ENCODE measurements around the gene PGK2.

The PGK2 gene

GRCh38 chr6:49784272-49784671 is 2.8 kb downstream of the PGK2 start:
- Histone ChIP-seq H3K4me3 (ENCODE audit: low read length) (no peak overlapping the region), H3K36me3 (ENCODE audit: control insufficient read depth, insufficient read depth, low read length) (no peaks in the 10 kb centered on the region), H3K9me3 (ENCODE audit: control insufficient read depth, low read length) (no peaks in the 10 kb centered on the region), H3K9ac (ENCODE audit: low read length) (no peak overlapping the region), H3K4me1 (ENCODE audit: control insufficient read depth, insufficient read depth, low read length) (no peaks in the 10 kb centered on the region), H3K27me3 (ENCODE audit: control insufficient read depth, insufficient read depth, low read length) (no peaks in the 10 kb centered on the region)

GRCh38 chr6:49782725-49783124 is 4.4 kb downstream of the PGK2 start:
- no peaks in the 10 kb centered on the region for H3K27me3 ChIP-seq (ENCODE audit: control insufficient read depth, insufficient read depth, low read length)
- no peak overlapping the region for H3K4me3 ChIP-seq (ENCODE audit: low read length)
- H3K4me1 ChIP-seq (ENCODE audit: control insufficient read depth, insufficient read depth, low read length): no peaks in the 10 kb centered on the region
- no peaks in the 10 kb centered on the region for H3K36me3 ChIP-seq (ENCODE audit: control insufficient read depth, insufficient read depth, low read length)
- no peak overlapping the region for H3K9ac ChIP-seq (ENCODE audit: low read length)
- no peaks in the 10 kb centered on the region for H3K9me3 ChIP-seq (ENCODE audit: control insufficient read depth, low read length)

- no peaks in the 10 kb centered on the region for H3K36me3 ChIP-seq (ENCODE audit: control insufficient read depth, insufficient read depth, low read length)
- H3K9ac ChIP-seq (ENCODE audit: low read length): no peak overlapping the region
- no peaks in the 10 kb centered on the region for H3K4me1 ChIP-seq (ENCODE audit: control insufficient read depth, insufficient read depth, low read length)
- H3K4me3 ChIP-seq (ENCODE audit: low read length): no peak overlapping the region
- no peaks in the 10 kb centered on the region for H3K27me3 ChIP-seq (ENCODE audit: control insufficient read depth, insufficient read depth, low read length)
- H3K9me3 ChIP-seq (ENCODE audit: control insufficient read depth, low read length): no peaks in the 10 kb centered on the region
Observed at GRCh38 chr6:49782293-49782692, 4.8 kb downstream of the PGK2 start.

GRCh38 chr6:49776444-49776843 is 10.6 kb downstream of the PGK2 start:
- Histone ChIP-seq H3K9me3 (ENCODE audit: control insufficient read depth, low read length) (no peaks in the 10 kb centered on the region), H3K4me1 (ENCODE audit: control insufficient read depth, insufficient read depth, low read length) (no peaks in the 10 kb centered on the region), H3K36me3 (ENCODE audit: control insufficient read depth, insufficient read depth, low read length) (no peaks in the 10 kb centered on the region), H3K27me3 (ENCODE audit: control insufficient read depth, insufficient read depth, low read length) (no peaks in the 10 kb centered on the region), H3K4me3 (ENCODE audit: low read length) (no peak overlapping the region), H3K9ac (ENCODE audit: low read length) (no peak overlapping the region)

- Histone ChIP-seq H3K4me3 (ENCODE audit: low read length) (no peak overlapping the region), H3K36me3 (ENCODE audit: control insufficient read depth, insufficient read depth, low read length) (no peaks in the 10 kb centered on the region)
Observed at GRCh38 chr6:49775043-49775442, 12.0 kb downstream of the PGK2 start.

GRCh38 chr6:49772285-49772684 is 14.8 kb downstream of the PGK2 start:
- H3K9ac ChIP-seq (ENCODE audit: low read length): no peak overlapping the region
- H3K9me3 ChIP-seq (ENCODE audit: control insufficient read depth, low read length): no peaks in the 10 kb centered on the region
- H3K4me3 ChIP-seq (ENCODE audit: low read length): no peak overlapping the region
- H3K4me1 ChIP-seq (ENCODE audit: control insufficient read depth, insufficient read depth, low read length): peaks cover 3% of the 10 kb centered on the region
- H3K27me3 ChIP-seq (ENCODE audit: control insufficient read depth, insufficient read depth, low read length): no peaks in the 10 kb centered on the region
- no peaks in the 10 kb centered on the region for H3K36me3 ChIP-seq (ENCODE audit: control insufficient read depth, insufficient read depth, low read length)

More at GRCh38 chr6:49775043-49775442, 12.0 kb downstream of the PGK2 start:
- H3K27me3 ChIP-seq (ENCODE audit: control insufficient read depth, insufficient read depth, low read length): no peaks in the 10 kb centered on the region
- H3K9me3 ChIP-seq (ENCODE audit: control insufficient read depth, low read length): no peaks in the 10 kb centered on the region
- no peak overlapping the region for H3K9ac ChIP-seq (ENCODE audit: low read length)
- peaks cover under 1% of the 10 kb centered on the region for H3K4me1 ChIP-seq (ENCODE audit: control insufficient read depth, insufficient read depth, low read length)

GRCh38 chr6:49766762-49767161 is 20.3 kb downstream of the PGK2 start:
- Histone ChIP-seq H3K4me1 (ENCODE audit: control insufficient read depth, insufficient read depth, low read length) (peaks cover 3% of the 10 kb centered on the region), H3K27me3 (ENCODE audit: control insufficient read depth, insufficient read depth, low read length) (no peaks in the 10 kb centered on the region), H3K36me3 (ENCODE audit: control insufficient read depth, insufficient read depth, low read length) (no peaks in the 10 kb centered on the region), H3K4me3 (ENCODE audit: low read length) (no peak overlapping the region), H3K9ac (ENCODE audit: low read length) (no peak overlapping the region), H3K9me3 (ENCODE audit: control insufficient read depth, low read length) (no peaks in the 10 kb centered on the region)

GRCh38 chr6:49764571-49765236 is 22.4 kb downstream of the PGK2 start:
- Histone ChIP-seq H3K4me1 (ENCODE audit: control insufficient read depth, insufficient read depth, low read length) (no peaks in the 10 kb centered on the region), H3K9me3 (ENCODE audit: control insufficient read depth, low read length) (no peaks in the 10 kb centered on the region), H3K4me3 (ENCODE audit: low read length) (no peak overlapping the region), H3K27me3 (ENCODE audit: control insufficient read depth, insufficient read depth, low read length) (no peaks in the 10 kb centered on the region), H3K9ac (ENCODE audit: low read length) (no peak overlapping the region), H3K36me3 (ENCODE audit: control insufficient read depth, insufficient read depth, low read length) (no peaks in the 10 kb centered on the region)

GRCh38 chr6:49744259-49744658 is 42.8 kb downstream of the PGK2 start, which contains the start of gene CRISP3:
TSS of gene CRISP3 (minus strand) at chr6:49744388. CDS start at chr6:49744367, 21 bp downstream.
- no peaks in the 10 kb centered on the region for H3K4me1 ChIP-seq (ENCODE audit: control insufficient read depth, insufficient read depth, low read length)
- no peaks in the 10 kb centered on the region for H3K9me3 ChIP-seq (ENCODE audit: control insufficient read depth, low read length)
- no peak within 1 kb of the TSS for H3K4me3 ChIP-seq (ENCODE audit: low read length)
- no peaks in the 10 kb centered on the region for H3K36me3 ChIP-seq (ENCODE audit: control insufficient read depth, insufficient read depth, low read length)
- H3K9ac ChIP-seq (ENCODE audit: low read length): no peak within 1 kb of the TSS
- no peaks in the 10 kb centered on the region for H3K27me3 ChIP-seq (ENCODE audit: control insufficient read depth, insufficient read depth, low read length)

- H3K9me3 ChIP-seq (ENCODE audit: control insufficient read depth, low read length): no peaks in the 10 kb centered on the region
- H3K27me3 ChIP-seq (ENCODE audit: control insufficient read depth, insufficient read depth, low read length): no peaks in the 10 kb centered on the region
- H3K4me1 ChIP-seq (ENCODE audit: control insufficient read depth, insufficient read depth, low read length): no peaks in the 10 kb centered on the region
- H3K36me3 ChIP-seq (ENCODE audit: control insufficient read depth, insufficient read depth, low read length): no peaks in the 10 kb centered on the region
- H3K9ac ChIP-seq (ENCODE audit: low read length): no peak overlapping the region
- H3K4me3 ChIP-seq (ENCODE audit: low read length): no peak overlapping the region
Observed at GRCh38 chr6:49743429-49743828, 43.7 kb downstream of the PGK2 start.

- no peak overlapping the region for H3K9ac ChIP-seq (ENCODE audit: low read length)
- H3K4me1 ChIP-seq (ENCODE audit: control insufficient read depth, insufficient read depth, low read length): no peaks in the 10 kb centered on the region
- no peaks in the 10 kb centered on the region for H3K9me3 ChIP-seq (ENCODE audit: control insufficient read depth, low read length)
- H3K4me3 ChIP-seq (ENCODE audit: low read length): no peak overlapping the region
- no peaks in the 10 kb centered on the region for H3K36me3 ChIP-seq (ENCODE audit: control insufficient read depth, insufficient read depth, low read length)
- H3K27me3 ChIP-seq (ENCODE audit: control insufficient read depth, insufficient read depth, low read length): no peaks in the 10 kb centered on the region
Observed at GRCh38 chr6:49739423-49739822, 47.7 kb downstream of the PGK2 start.

- Histone ChIP-seq H3K27me3 (ENCODE audit: control insufficient read depth, insufficient read depth, low read length) (no peaks in the 10 kb centered on the region), H3K9me3 (ENCODE audit: control insufficient read depth, low read length) (no peaks in the 10 kb centered on the region), H3K9ac (ENCODE audit: low read length) (no peak overlapping the region), H3K36me3 (ENCODE audit: control insufficient read depth, insufficient read depth, low read length) (no peaks in the 10 kb centered on the region), H3K4me3 (ENCODE audit: low read length) (no peak overlapping the region), H3K4me1 (ENCODE audit: control insufficient read depth, insufficient read depth, low read length) (no peaks in the 10 kb centered on the region)
Observed at GRCh38 chr6:49736017-49736508, 51.0 kb downstream of the PGK2 start.
